D721Med (cell line): ENCODE results near the gene NOTCH1.

Source experiments
- DNase-seq: peaks from one replicate; pipeline ENCODE4 v3.0.0; 2011; ENCODE audit warnings: low spot score; ENCODE audit not compliant: insufficient read length
- FAIRE-seq: peaks from 2 replicates; lab custom pipeline; 2011; peaks lifted over from hg19 to GRCh38; lab: Jason Lieb, UNC
- TF ChIP-seq, protein P1 (sequence below): IDR thresholded peaks from 2 replicates; pipeline ENCODE4 v1.5.1; 2012; ENCODE audit warnings: mild to moderate bottlenecking, control low read depth; ENCODE audit not compliant: insufficient read depth; ENCODE audit errors: missing control alignments

Gene NOTCH1

DNA sequence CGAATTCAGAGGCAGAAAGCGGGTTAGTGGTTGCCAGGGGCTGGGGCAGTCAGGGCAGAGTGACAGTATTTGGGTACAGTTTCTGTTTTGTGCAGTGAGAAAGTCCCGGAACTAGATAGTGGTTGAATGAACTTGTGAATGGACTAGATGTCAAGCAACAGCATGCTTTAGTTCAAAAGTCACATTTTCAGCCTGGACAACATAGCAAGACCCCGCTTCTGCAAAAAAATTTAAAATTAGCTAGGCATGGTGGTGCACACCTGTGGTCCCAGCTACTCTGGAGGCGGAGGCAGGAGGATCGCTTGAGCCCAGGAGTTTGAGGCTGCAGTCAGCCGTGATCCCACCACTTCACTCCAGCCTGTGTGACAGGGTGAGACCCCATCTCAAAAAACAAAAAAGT, 8.4 kb downstream of the NOTCH1 start:
- TF ChIP-seq, protein P1, sequence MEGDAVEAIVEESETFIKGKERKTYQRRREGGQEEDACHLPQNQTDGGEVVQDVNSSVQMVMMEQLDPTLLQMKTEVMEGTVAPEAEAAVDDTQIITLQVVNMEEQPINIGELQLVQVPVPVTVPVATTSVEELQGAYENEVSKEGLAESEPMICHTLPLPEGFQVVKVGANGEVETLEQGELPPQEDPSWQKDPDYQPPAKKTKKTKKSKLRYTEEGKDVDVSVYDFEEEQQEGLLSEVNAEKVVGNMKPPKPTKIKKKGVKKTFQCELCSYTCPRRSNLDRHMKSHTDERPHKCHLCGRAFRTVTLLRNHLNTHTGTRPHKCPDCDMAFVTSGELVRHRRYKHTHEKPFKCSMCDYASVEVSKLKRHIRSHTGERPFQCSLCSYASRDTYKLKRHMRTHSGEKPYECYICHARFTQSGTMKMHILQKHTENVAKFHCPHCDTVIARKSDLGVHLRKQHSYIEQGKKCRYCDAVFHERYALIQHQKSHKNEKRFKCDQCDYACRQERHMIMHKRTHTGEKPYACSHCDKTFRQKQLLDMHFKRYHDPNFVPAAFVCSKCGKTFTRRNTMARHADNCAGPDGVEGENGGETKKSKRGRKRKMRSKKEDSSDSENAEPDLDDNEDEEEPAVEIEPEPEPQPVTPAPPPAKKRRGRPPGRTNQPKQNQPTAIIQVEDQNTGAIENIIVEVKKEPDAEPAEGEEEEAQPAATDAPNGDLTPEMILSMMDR, result no peak
- FAIRE-seq (no peak), DNase-seq (no peak)

DNA sequence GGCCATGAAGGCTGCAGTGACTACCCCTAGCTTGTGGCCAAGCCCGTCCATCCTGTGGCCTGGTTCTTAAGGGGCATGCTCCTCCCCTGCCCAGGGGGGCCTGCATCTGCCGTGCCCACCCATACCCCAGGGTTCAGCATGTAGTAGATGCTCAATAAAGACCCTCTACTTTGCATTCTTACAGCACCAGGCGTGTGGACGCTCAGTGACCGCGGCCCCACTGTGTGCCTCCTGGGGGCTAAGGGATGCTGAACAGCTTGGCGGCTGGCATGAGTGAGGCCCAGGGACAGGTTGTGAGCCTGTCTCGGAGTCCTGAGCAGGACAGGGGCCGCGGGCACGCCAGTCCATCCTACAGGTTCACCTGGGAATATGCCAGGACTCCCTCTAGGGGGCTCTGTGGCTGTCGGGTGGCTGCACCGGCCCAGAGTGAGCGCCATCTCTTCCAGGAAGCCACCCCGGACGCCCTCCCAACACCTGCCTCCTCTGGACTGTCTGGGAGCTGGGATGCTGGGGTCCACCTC, 9.1 kb downstream of the NOTCH1 start:
- no peak for DNase-seq
- TF ChIP-seq, protein P1, result no peak
- no peak for FAIRE-seq

DNA sequence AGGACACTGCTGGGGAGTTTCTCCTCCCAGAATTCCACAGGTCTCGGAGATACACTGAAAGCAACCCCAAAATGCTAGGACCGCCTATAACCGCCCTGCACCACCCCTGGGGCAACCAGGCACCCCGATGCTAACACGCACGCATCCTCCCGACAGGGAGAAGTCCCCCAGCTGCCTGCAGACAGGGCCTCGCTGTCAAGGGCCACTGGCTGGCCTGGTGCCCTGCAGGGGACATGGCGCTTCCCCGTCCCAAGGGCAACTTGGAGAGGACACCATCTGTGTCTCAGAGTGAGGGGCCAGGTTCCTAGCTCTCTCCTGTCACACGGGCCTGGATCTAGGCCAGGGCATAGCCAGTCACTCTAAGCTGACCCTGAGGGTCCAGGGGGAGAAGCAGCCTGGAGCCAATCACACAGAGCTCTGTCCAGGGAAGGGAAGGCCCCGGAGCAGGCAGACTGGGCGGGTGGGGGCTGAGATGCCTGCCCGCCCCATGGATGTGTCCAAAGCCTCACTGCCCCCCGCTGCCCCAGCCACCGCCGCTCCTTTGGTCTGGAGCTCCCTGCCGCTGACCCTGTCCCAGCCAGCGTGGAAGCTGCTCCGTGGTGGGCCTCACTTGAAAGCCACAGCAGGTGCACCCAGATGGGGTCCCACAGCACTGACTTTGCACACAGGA, 9.7 kb downstream of the NOTCH1 start:
- FAIRE-seq (no peak), DNase-seq (no peak)

DNA sequence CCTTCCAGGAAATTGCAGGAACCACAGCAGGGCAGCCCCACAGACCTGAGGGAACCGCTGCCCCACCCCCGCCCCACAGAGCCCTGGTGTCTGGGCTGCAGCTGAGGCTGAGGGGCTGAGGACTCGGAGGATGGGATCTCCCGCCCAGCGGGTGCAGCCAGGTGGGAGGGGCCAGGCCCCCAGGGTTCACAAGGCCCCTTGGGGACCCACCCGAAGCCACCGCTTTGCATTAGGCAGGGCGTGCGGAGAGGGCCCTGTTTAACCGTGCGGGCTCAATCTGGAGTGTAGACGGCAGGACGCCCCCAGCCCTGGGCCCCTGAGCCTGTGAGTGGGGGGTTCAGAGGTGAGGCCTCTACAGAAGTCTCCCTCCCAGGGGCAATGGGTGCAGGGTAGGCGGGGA, 10.8 kb downstream of the NOTCH1 start:
- no peak for FAIRE-seq

More for the DNA sequence above, 9.7 kb downstream of the NOTCH1 start:
- TF ChIP-seq, protein P1, result no peak

DNA sequence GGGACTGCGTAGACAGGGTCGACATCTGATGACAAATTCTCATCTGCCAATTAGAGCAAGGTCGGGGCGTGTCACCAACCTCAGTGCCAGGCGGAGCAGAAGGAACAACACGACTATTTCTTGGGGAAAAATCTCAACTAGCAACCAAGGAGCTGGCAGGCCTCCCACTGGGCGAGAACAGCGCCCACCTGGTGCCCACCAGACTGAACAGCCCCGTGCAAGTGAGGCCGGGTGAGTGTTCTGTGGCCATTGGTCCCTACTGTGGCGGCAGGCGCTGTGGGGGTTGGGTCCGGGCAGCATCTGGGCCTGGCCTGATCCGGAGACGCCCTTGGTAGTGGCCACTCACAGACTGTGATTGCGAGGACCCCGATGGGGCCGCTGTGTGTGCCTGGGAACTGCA, 11.5 kb downstream of the NOTCH1 start:
- no peak for FAIRE-seq
- TF ChIP-seq, protein P1, result no peak
- no peak for DNase-seq

More for the DNA sequence above, 10.8 kb downstream of the NOTCH1 start:
- TF ChIP-seq, protein P1, result no peak
- DNase-seq, result no peak

DNA sequence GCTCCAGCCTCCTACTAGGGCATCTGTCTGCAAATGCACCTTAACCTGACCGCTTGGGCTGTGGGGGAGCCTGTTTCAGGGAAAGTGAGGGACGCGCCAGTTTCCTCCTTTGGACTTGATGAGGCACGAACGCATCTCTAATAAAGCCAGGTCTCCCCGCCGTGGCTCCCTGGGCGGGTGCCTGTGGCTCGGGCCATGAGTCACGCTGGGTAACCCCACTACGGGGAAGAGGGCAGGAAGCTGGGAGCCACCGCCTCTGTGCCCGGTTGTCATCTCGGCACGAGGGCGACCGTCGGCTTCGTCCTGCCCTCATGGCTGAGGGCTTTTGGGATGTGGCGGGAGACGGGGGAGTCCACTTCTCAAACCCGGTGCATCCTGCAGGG, 12.1 kb downstream of the NOTCH1 start:
- DNase-seq (no peak), FAIRE-seq (no peak)

More for the DNA sequence above, 12.1 kb downstream of the NOTCH1 start:
- TF ChIP-seq, protein P1, result no peak
